B cell (primary cell): ENCODE results near the gene CHST3.

Source experiments
- CTCF ChIP-seq: fragments of 200-600 bp; IDR thresholded peaks from one replicate; pipeline ENCODE4 v1.8.0; 2022; ENCODE audit warnings: antibody characterized with exemption, mild to moderate bottlenecking
- EZH2 ChIP-seq: IDR thresholded peaks from 2 replicates; pipeline ENCODE4 v1.6.1; 2012; ENCODE audit warnings: borderline replicate concordance, low read depth, mild to moderate bottlenecking, moderate library complexity, low read length; ENCODE audit not compliant: insufficient read depth, poor library complexity, severe bottlenecking

- TF ChIP-seq CTCF = no peak
- no peak for TF ChIP-seq EZH2
Observed at GRCh38 chr10:71975871-71976725, 11.9 kb downstream of the CHST3 start.
